Hepatocyte (in vitro differentiated cells): ENCODE results near the gene RAB4B. TPM values are rescaled to one million over a fixed set of nuclear protein-coding genes. Genes with fewer than 3 reads are reported as not detected.

Source experiments
- DNase-seq: peaks from one replicate; pipeline ENCODE4 v3.0.0-alpha.2; 2016; ENCODE audit warnings: low spot score
- H2AFZ ChIP-seq: fragments of 200-600 bp; sonication (generic); 2 replicates; pipeline ENCODE4 v1.6.0; 2016; ENCODE audit warnings: antibody characterized with exemption, mild to moderate bottlenecking
- H3K27ac ChIP-seq: fragments of 200-600 bp; sonication (generic); 2 replicates; pipeline ENCODE4 v1.5.1; 2016; ENCODE audit warnings: mild to moderate bottlenecking
- H3K27me3 ChIP-seq: fragments of 200-600 bp; sonication (generic); 2 replicates; pipeline ENCODE4 v1.6.1; 2016
- H3K36me3 ChIP-seq: fragments of 200-600 bp; sonication (generic); replicated peaks from 2 replicates; pipeline ENCODE4 v1.5.1; 2016; ENCODE audit warnings: low read depth; ENCODE audit not compliant: insufficient read depth
- H3K4me1 ChIP-seq: fragments of 200-600 bp; sonication (generic); 2 replicates; pipeline ENCODE4 v1.5.1; 2016; ENCODE audit warnings: mild to moderate bottlenecking, moderate library complexity; ENCODE audit not compliant: insufficient read depth
- H3K4me2 ChIP-seq: fragments of 200-600 bp; sonication (generic); 2 replicates; pipeline ENCODE4 v1.6.0; 2016
- H3K4me3 ChIP-seq: fragments of 200-600 bp; sonication (generic); 2 replicates; pipeline ENCODE4 v1.5.1; 2016; ENCODE audit warnings: mild to moderate bottlenecking
- H3K79me2 ChIP-seq: fragments of 200-600 bp; sonication (generic); 2 replicates; pipeline ENCODE4 v1.6.0; 2017; ENCODE audit warnings: mild to moderate bottlenecking
- H3K9me2 ChIP-seq: fragments of 200-600 bp; sonication (generic); replicated peaks from 2 replicates; pipeline ENCODE4 v1.6.0; 2017; ENCODE audit warnings: mild to moderate bottlenecking; ENCODE audit not compliant: insufficient read depth
- H3K9me3 ChIP-seq: fragments of 200-600 bp; sonication (generic); 2 replicates; pipeline ENCODE4 v1.5.1; 2016; ENCODE audit warnings: low read depth, mild to moderate bottlenecking
- H4K20me1 ChIP-seq: fragments of 200-600 bp; sonication (generic); 2 replicates; pipeline ENCODE4 v1.6.0; 2016; ENCODE audit warnings: mild to moderate bottlenecking; ENCODE audit not compliant: insufficient read depth, poor library complexity, severe bottlenecking
- EZH2 ChIP-seq: fragments of 200-600 bp; sonication (generic); IDR thresholded peaks from 2 replicates; pipeline ENCODE4 v1.6.1; 2016; ENCODE audit warnings: antibody characterized with exemption, mild to moderate bottlenecking, borderline replicate concordance
- EZH2phosphoT487 ChIP-seq: fragments of 200-600 bp; sonication (generic); IDR thresholded peaks from one replicate; pipeline ENCODE4 v1.6.1; 2018; ENCODE audit warnings: antibody characterized with exemption, mild to moderate bottlenecking, low read depth, moderate library complexity; ENCODE audit not compliant: unreplicated experiment, severe bottlenecking
- WGBS: methylation state at CpG from one replicate; pipeline ENCODE4 v1.1.6; 2016; ENCODE audit warnings: low lambda C conversion rate; ENCODE audit errors: missing lambda C conversion rate; 5-methylcytosine and 5-hydroxymethylcytosine counted together
- polyA plus RNA-seq: library from polyadenylated mRNA; unstranded; fragments of >200 nt; fragmentation: Nextera tagmentation; extraction: Ambion mirVana; gene quantifications from 2 replicates; pipeline ENCODE4 v1.2.1, GENCODE V29; 2016
- total RNA-seq: library from RNA; depleted of rRNA; stranded (reverse); fragments of >200 nt; gene quantifications from 2 replicates; pipeline ENCODE4 v1.2.3, GENCODE V29; 2014
- TF ChIP-seq, protein P1 (sequence below): fragments of 200-600 bp; sonication (generic); IDR thresholded peaks from 2 replicates; pipeline ENCODE4 v1.5.1; 2016; ENCODE audit warnings: antibody characterized with exemption, mild to moderate bottlenecking; ENCODE audit not compliant: poor library complexity

Gene RAB4B
- total and polyA plus RNA-seq, 2 experiments from 2014 or later = 20.2 to 49.3 TPM

DNA sequence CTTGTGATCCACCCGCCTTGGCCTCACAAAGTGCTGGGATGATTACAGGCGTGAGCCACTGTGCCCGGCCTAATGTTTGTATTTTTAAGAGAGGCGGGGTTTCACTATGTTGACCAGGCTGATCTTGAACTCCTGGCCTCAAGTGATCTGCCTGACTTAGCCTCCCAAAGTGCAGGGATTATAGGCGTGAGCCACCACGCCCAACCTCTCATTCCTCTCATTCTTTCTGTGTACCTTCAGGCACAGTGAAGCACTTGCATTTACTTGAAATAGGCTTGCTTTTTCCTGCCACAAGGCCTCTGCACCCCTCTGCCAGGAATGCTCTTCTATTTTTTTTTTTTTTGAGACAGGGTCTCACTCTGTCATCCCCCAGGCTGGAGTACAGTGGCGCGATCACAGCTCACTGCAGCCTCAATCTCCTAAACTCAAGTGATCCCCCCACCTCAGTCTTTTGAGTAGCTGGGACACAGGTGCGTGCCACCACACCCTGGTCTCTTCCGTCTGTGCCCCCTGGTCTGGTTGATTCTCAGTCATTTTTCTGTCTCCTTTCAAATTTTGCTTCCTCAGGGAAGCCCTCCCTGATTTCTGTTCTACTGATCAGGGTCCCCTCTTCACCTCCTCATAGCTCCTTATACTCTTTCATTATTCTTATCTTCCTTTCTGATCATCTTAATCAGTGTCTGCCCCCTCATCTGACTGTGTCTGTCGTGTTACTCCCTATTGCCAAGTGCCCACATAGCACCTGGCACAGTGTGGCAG lies 42.9 kb upstream of the RAB4B start:
- Histone ChIP-seq H3K9me3 (no peaks in the 10 kb centered on the region), H3K4me2 (no peak overlapping the region), H3K27ac (peak overlapping the region; percentile 28), H3K9me2 (no peaks in the 10 kb centered on the region), H2AFZ (no peak overlapping the region), H3K4me3 (no peak overlapping the region), H3K27me3 (no peaks in the 10 kb centered on the region), H3K36me3 (no peaks in the 10 kb centered on the region), H3K4me1 (no peaks in the 10 kb centered on the region), H4K20me1 (no peaks in the 10 kb centered on the region), H3K79me2 (no peaks in the 10 kb centered on the region)
- no peak for DNase-seq
- TF ChIP-seq, protein P1, sequence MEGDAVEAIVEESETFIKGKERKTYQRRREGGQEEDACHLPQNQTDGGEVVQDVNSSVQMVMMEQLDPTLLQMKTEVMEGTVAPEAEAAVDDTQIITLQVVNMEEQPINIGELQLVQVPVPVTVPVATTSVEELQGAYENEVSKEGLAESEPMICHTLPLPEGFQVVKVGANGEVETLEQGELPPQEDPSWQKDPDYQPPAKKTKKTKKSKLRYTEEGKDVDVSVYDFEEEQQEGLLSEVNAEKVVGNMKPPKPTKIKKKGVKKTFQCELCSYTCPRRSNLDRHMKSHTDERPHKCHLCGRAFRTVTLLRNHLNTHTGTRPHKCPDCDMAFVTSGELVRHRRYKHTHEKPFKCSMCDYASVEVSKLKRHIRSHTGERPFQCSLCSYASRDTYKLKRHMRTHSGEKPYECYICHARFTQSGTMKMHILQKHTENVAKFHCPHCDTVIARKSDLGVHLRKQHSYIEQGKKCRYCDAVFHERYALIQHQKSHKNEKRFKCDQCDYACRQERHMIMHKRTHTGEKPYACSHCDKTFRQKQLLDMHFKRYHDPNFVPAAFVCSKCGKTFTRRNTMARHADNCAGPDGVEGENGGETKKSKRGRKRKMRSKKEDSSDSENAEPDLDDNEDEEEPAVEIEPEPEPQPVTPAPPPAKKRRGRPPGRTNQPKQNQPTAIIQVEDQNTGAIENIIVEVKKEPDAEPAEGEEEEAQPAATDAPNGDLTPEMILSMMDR = no peak
- 80% methylated on average over 11 of the region's 11 CpGs for WGBS

DNA sequence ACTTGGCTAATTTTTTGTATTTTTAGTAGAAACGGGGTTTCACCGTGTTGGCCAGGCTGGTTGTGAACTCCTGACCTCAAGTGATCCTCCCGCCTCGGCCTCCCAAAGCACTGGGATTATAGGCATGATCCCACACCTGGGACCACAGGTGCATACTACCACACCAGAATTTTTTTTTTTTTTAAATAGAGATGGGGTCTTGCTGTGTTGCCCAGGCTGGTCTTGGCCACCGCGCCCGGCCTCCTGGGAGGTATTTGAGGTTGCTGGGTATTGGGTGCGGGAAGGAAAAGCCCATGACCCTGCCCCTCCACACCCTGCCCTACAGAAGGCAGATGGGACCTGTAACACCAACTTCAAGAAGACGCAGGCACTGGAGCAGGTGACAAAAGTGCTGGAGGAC lies 41.4 kb upstream of the RAB4B start:
- Histone ChIP-seq H3K36me3 (no peaks in the 10 kb centered on the region), H3K27ac (no peak overlapping the region)

DNA sequence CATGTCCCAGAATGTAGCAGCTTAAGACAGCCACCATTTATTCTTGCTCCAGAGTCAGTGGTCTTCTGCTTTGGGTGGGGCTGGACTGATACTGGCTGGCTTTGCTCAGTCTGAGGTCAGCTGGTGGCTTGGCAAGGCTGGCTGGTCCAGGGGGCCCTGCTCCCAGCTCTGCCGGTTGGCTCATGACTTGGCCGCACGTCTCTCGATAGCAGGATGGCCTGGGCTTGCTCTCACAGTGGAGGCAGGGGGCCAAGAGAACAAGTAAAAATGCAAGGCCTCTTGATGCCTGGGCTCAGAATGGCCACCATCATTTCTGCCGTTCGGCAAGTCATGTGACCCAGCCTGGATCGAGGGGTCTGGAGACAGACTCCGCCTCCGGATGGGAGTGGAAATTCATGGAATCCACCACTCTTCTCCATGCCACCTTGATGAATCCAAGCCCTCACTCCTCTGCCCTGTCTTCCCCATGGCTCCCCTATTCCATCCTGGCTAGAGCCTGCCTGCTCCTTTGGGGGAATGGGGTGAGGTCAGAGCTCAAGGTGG lies 40.9 kb upstream of the RAB4B start:
- Histone ChIP-seq H3K4me3 (no peak overlapping the region), H3K9me3 (no peaks in the 10 kb centered on the region), H2AFZ (no peak overlapping the region), H3K9me2 (no peaks in the 10 kb centered on the region), H3K36me3 (no peaks in the 10 kb centered on the region), H4K20me1 (no peaks in the 10 kb centered on the region), H3K27ac (no peak overlapping the region), H3K4me2 (no peak overlapping the region), H3K4me1 (no peaks in the 10 kb centered on the region), H3K79me2 (no peaks in the 10 kb centered on the region), H3K27me3 (no peaks in the 10 kb centered on the region)
- WGBS = 90% methylated on average over 9 of the region's 9 CpGs
- no peak for TF ChIP-seq EZH2
- TF ChIP-seq, protein P1 = no peak
- TF ChIP-seq EZH2phosphoT487 = no peak
- no peak for DNase-seq

More for the DNA sequence above, 41.4 kb upstream of the RAB4B start:
- Histone ChIP-seq H4K20me1 (no peaks in the 10 kb centered on the region), H3K4me2 (no peak overlapping the region), H3K9me2 (no peaks in the 10 kb centered on the region), H2AFZ (no peak overlapping the region), H3K27me3 (no peaks in the 10 kb centered on the region), H3K4me3 (no peak overlapping the region), H3K9me3 (no peaks in the 10 kb centered on the region), H3K79me2 (no peaks in the 10 kb centered on the region), H3K4me1 (no peaks in the 10 kb centered on the region)
- WGBS = 88% methylated on average over 9 of the region's 9 CpGs
- DNase-seq = no peak
- TF ChIP-seq EZH2phosphoT487 (no peak), EZH2 (no peak)
- TF ChIP-seq, protein P1 = no peak
